HG03064 (cell line): ENCODE results near the gene CPPED1.
"Not testable (repeated sequence)": the region's sequence is repeated elsewhere in the genome, so short reads cannot be mapped to it uniquely, and the experiment has no call there.

Experiments used
- ATAC-seq: cut with Tn5 transposase; IDR thresholded peaks from one replicate; pipeline ENCODE4 v1.9.1; 2021; ENCODE audit warnings: low read depth; ENCODE audit not compliant: unreplicated experiment

Gene CPPED1

GRCh38 chr16:12771341-12771798, 32.3 kb downstream of the CPPED1 start:
- no peak for ATAC-seq

GRCh38 chr16:12769525-12769924, 34.2 kb downstream of the CPPED1 start:
- ATAC-seq = no peak

- no peak for ATAC-seq
Observed at GRCh38 chr16:12767897-12768296, 35.8 kb downstream of the CPPED1 start.

GRCh38 chr16:12766853-12767252, 36.8 kb downstream of the CPPED1 start:
- ATAC-seq = no peak

DNA sequence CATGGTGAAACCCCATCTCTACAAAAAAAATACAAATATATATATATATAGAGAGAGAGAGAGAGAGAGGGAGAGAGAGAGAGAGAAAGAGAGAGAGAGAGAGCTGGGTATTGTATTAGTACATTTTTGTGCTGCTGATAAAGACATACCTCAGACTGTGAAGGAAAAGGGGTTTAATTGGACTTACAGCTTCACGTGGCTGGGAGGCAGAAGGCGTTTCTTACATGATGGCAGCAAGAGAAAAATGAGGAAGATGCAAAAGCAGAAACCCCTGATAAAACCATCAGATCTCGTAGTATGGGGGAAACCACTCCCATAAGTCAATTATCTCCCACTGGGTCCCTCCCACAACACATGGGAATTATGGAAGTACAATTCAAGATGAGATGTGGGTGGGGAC, 37.5 kb downstream of the CPPED1 start:
- ATAC-seq = not testable (repeated sequence)

- no peak for ATAC-seq
Observed at GRCh38 chr16:12764813-12765488, 38.7 kb downstream of the CPPED1 start.

DNA sequence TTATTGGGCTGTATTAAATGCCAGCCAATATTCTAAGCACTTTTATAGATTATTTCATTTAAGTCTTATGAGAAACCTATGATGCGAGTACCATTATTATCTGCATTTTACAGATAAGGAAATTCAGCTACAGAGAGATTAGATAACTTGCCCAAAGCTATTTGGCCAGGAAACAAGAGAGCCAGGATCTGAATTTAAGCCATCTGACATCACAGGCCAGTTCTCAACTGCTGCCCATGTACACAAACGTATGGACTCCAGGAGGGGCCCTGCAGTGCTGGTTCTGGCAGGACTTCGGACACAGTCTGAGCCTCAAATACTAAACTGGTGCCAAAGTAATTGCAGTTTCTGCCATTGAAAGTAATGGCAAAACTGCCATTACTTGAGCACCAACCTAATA, 40.2 kb downstream of the CPPED1 start:
- ATAC-seq = no peak

DNA sequence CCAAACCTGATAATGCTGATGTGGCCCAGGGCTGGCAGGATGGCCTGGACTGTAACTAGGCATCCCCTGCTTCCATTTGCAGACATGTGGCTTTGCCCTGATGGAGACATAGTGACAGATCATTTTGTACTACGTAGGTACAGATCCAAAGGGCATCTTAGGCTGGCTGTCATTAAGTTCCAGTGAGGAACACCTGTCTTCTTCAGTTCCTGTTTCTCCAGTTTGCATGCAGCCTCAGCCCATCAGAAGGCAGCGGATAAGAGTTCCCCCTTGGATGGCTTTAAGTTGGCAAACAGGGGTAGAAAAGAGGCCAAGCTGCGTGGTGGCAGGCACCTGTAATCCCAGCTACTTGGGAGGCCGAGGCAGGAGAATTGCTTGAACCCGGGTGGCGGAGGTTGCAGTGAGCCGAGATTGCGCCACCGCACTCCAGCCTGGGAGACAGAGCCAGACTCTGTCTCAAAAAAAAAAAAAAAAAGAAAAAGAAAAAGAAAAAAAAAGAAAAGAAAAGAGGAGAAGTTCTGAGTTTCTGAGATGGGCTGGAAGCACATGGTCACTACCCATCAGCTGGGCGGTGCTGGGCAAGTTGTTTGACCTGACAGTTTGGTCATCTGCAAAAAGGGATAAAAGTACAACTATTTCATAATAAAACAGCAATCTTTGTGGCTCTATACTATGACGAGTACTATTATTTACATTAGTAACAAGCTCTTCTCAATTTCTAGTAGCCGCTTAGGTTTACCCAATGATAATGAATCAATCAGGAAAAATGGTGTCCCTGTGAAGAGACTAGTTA, 42.7 kb downstream of the CPPED1 start:
- ATAC-seq = no peak

- ATAC-seq = no peak
Observed at GRCh38 chr16:12758670-12759558, 44.8 kb downstream of the CPPED1 start.

- ATAC-seq = no peak
Observed at GRCh38 chr16:12758031-12758669, 45.5 kb downstream of the CPPED1 start.

DNA sequence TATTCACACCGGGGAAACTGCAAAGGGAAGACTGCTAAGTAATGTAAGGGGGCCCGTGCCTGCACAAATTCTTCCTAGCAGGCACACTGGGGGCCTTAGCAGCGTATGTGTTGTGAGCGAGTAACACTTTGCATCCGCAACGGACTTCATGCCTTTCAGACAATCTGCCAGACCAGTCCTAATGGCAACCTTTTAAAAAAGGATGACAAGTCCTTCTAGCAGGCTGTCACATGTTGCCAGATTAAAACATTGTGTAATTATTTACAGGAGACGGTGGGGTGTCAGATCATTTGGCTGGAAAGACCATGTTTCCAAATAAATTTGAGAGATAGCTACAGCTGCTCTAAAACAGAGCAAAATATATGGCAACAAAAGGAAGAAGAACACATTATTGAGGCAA, 46.1 kb downstream of the CPPED1 start:
- ATAC-seq = no peak

- ATAC-seq = no peak
Observed at GRCh38 chr16:12754824-12755543, 48.7 kb downstream of the CPPED1 start.

DNA sequence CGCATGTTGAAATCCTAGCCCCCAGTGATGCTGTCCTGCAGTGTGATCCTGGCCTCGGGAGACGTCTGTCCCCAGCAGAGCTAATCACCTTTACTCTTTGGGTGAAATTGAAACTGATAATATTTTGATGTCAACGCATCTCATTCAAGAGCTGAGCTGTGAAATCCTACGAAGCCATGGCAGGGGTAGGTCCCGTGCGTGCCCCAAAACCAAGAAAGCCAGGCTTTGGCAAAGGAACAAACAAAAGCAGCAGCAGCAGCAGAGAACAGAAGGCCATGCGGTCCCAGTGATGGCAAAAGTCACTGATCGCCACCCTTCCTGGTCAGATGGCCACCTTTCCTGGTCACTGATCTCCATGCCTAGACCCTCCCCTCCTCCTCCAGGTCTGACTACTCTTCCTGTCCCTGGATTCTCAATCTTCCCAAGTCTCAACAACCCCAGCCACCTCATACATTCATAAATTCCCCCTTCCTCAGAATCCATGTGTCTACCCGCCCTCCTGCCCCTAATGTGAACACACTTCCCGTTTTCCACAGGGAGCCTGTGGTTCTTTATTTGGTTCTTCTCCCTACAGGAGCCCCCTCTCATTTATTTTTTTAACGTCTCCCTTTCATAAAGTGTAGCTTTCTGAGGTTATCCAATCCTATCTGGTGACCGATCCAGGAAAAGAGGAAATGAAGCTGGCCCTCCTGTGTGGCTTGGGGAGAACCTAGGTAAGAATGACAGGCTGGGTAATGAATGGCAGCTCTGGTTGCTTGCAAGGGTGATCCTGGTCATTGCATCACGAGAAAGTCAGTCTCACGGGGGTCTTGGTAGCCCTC, 50.3 kb downstream of the CPPED1 start:
- no peak for ATAC-seq

- no peak for ATAC-seq
Observed at GRCh38 chr16:12752159-12752558, 51.5 kb downstream of the CPPED1 start.

- ATAC-seq = no peak
Observed at GRCh38 chr16:12750554-12750918, 53.2 kb downstream of the CPPED1 start.

DNA sequence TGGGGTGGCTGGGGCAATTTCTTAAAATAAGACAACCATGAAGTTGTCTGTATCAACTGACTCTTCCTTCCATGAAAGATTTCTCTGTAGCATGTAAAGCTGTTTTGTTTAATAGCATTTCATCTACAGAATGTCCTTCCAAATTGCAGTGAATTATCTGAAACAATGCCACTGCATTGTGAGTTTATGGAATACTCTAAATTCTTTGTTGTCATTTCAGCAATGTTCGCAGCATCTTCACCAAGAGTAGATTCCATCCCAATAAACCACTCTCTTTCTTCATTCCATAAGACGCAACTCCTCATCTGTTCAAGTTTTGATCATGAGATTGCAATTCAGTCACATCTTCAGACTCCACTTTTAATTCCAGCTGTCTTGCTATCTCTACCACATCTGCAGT, 54.6 kb downstream of the CPPED1 start:
- no peak for ATAC-seq

DNA sequence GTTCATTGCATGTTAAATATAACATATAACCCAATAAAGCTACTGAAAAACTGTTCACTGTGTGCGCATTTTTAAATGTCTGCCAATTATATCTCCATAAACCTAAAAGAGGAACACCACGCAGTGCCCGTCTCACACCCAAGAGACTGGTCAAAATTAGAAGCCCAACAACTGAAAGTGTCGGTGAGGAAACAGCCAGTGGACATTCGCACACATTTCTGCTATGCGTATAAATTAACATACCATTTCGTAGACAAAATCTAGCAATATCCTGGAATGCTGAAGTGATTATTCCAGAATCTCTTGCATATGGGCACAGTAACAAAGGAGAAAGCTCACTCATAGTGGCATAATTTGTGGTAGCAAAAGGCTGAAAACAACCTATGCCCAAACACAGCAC, 55.9 kb downstream of the CPPED1 start:
- ATAC-seq = no peak

GRCh38 chr16:12747261-12747660, 56.4 kb downstream of the CPPED1 start:
- no peak for ATAC-seq

DNA sequence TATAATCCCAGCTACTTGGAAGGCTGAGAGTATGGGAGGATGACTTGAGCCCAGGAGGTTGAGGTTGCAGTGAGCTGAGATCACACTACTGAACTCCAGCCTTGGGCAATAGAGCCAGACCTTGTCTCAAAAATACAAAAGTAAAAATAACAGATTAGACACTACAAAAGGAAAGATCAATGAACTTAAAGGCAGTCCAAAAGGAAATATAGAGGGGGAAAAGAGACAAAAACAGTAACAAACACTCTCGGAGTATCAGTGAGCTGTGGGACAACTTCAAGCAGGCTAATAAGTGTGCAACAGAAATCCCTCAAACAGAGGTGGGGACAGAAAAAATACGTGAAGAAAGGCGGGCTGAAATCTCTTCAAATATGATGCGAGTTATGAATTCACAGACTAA, 58.8 kb downstream of the CPPED1 start:
- ATAC-seq = no peak
